ENCODE measurements around the gene MPND.

GRCh38 chr19:4388337-4389063 lies 45.1 kb downstream of the MPND start:
- TF ChIP-seq POLR2AphosphoS5 (IDR thresholded peaks at IDR 0.05): no peak
- TF ChIP-seq CTCF (IDR thresholded peaks at IDR 0.05): no peak
- TF ChIP-seq EP300 (IDR thresholded peaks at IDR 0.05): no peak
- no peak for TF ChIP-seq POLR2A (IDR thresholded peaks at IDR 0.05; ENCODE audit: low read depth)

All from esophagus muscularis mucosa (tissue), 4 donors.